Adrenal gland (tissue), 12 donors: ENCODE data around the gene RGL4. TPM values are rescaled to one million over a fixed set of nuclear protein-coding genes. Genes with fewer than 3 reads are reported as not detected.

ENCODE experiments used
- DNase-seq, 7 donors: peaks; one replicate each; pipeline ENCODE4 v3.0.0-alpha.2; 2019 to 2020
- H3K27ac ChIP-seq, 5 donors: fragments of 200-600 bp; sonication (generic) in 4 of 5; 1 replicate in 3 of 5; 2 replicates in 2 of 5; pipeline versions ENCODE4 v1.5.1 to v1.8.0; 2016 to 2020; ENCODE audit warnings: mild to moderate bottlenecking in 1 of 5
- H3K27me3 ChIP-seq: fragments of 200-600 bp; 2 replicates; pipeline ENCODE4 v1.8.0; 2021
- H3K36me3 ChIP-seq, 2 donors: fragments of 200-600 bp; replicated peaks in 1 of 2; 1 replicate in 1 of 2; 2 replicates in 1 of 2; pipeline versions ENCODE4 v1.5.1 to v1.8.0; 2018 to 2022
- H3K4me1 ChIP-seq, 2 donors: fragments of 200-600 bp; replicated peaks in 1 of 2; 1 replicate in 1 of 2; 2 replicates in 1 of 2; pipeline versions ENCODE4 v1.5.1 to v1.8.0; 2018 to 2021
- H3K4me3 ChIP-seq, 4 donors: fragments of 200-600 bp; sonication (generic) in 3 of 4; one replicate each; pipeline ENCODE4 v1.5.1; 2016 to 2018
- H3K9me3 ChIP-seq, 3 donors: fragments of 200-600 bp; sonication (generic) in 1 of 3; replicated peaks in 1 of 3; 1 replicate in 2 of 3; 2 replicates in 1 of 3; pipeline versions ENCODE4 v1.5.1 to v1.8.0; 2016 to 2021
- POLR2A ChIP-seq, 2 donors: fragments of 450-650 bp; IDR thresholded peaks; one replicate each; pipeline ENCODE4 v1.6.1; 2017; ENCODE audit warnings: antibody characterized with exemption in 2 of 2, mild to moderate bottlenecking in 2 of 2, moderate library complexity in 1 of 2
- WGBS, 4 donors: extraction: QIAGEN DNeasy Blood & Tissue Kit in 2 of 4; methylation state at CpG; one replicate each; pipeline versions ENCODE4 v1.1.5 to v1.1.7; 2013 to 2017; 5-methylcytosine and 5-hydroxymethylcytosine counted together
- intact Hi-C, 2 donors: fragments of 100-400 bp; cut with DNase I; formaldehyde crosslinking; loops; one replicate each; pipeline versions ENCODE4 v1.14.1 to v1.15.0; 2022 to 2023
- polyA plus RNA-seq, 3 donors: library from polyadenylated mRNA; stranded (reverse); fragments of 200-250 nt in 2 of 3; fragments of 350-450 nt in 1 of 3; fragmentation: Illumina TruSeq in 1 of 3; extraction: RNeasy Lipid Tissue Mini Kit (QIAGEN cat#74804) in 1 of 3; gene quantifications; one replicate each; pipeline ENCODE4 v1.2.3, GENCODE V29; 2013 to 2014
- total RNA-seq, 9 donors: library from RNA; depleted of rRNA in 4 of 9; stranded (reverse); fragments of >200 nt in 4 of 9; fragments of 120-200 nt in 1 of 9; fragmentation: NEBNext Ultra II Directional in 1 of 9; extraction: Animal tissue kit (Norgen Biotek cat#: 25700) in 1 of 9; gene quantifications; one replicate each; pipeline versions ENCODE4 v1.1.0 to v1.2.4, GENCODE V29; 2013 to 2023
- TF ChIP-seq, protein P1 (sequence below), 6 experiments: fragments of 450-650 bp in 4 of 6; fragments of 200-600 bp in 2 of 6; sonication (generic) in 1 of 6; IDR thresholded peaks; 1 replicate in 5 of 6; 2 replicates in 1 of 6; pipeline versions ENCODE4 v1.5.1 to v1.8.0; 2016 to 2021; ENCODE audit warnings: antibody characterized with exemption in 6 of 6, mild to moderate bottlenecking in 2 of 6, moderate library complexity in 1 of 6
- donor health status: healthy with polysubstance abuse.
- donor health status: Bipolar disorder and iron deficiency.
- donor health status: DM: yes; HTN: yes; CAD: no.
- donor health status: DM: no; HTN: no; CAD: no.
- donor health status: DM: no; HTN: no; CAD: no.
- donor health status: DM: yes; HTN: yes; CAD: no.

The RGL4 gene
- total and polyA plus RNA-seq, 12 donors: 0.84 to 3.1 (median 0.88) TPM; not detected in 9

DNA sequence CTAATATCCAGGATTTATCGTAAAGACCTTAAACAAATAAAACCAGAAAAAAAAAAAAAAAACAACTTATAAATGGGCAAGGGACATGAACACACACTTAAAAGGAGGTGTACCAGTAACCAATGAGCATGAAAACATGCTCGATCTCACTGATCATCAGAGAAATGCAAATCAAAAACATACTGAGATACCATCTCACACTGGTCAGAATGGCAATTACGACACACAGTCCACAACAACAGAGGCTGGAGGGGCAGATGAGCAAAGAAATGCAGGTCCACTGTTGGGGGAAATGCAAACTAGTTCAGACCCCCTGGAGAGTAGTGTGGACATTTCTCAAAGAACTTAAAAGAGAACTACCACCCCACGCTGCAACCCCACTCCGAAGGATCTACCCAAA is 13.2 kb downstream of the RGL4 start:
- H3K4me1 ChIP-seq: peaks cover 6 to 8% of the 10 kb centered on the region in 2 donors
- H3K36me3 ChIP-seq: peaks cover 0 to 68% of the 10 kb centered on the region in 2 donors
- WGBS, 4 donors: 90 to 98% (median 95%) methylated on average over 5 of the region's 5 CpGs
- intact Hi-C loops: no loop called here
- H3K4me3 ChIP-seq: no peak overlapping the region
- H3K27me3 ChIP-seq: no peaks in the 10 kb centered on the region
- no peak overlapping the region for H3K27ac ChIP-seq
- no peak for DNase-seq
- H3K9me3 ChIP-seq: no peaks in the 10 kb centered on the region
- no peak for TF ChIP-seq POLR2A (IDR thresholded peaks at IDR 0.05)
- TF ChIP-seq, protein P1, sequence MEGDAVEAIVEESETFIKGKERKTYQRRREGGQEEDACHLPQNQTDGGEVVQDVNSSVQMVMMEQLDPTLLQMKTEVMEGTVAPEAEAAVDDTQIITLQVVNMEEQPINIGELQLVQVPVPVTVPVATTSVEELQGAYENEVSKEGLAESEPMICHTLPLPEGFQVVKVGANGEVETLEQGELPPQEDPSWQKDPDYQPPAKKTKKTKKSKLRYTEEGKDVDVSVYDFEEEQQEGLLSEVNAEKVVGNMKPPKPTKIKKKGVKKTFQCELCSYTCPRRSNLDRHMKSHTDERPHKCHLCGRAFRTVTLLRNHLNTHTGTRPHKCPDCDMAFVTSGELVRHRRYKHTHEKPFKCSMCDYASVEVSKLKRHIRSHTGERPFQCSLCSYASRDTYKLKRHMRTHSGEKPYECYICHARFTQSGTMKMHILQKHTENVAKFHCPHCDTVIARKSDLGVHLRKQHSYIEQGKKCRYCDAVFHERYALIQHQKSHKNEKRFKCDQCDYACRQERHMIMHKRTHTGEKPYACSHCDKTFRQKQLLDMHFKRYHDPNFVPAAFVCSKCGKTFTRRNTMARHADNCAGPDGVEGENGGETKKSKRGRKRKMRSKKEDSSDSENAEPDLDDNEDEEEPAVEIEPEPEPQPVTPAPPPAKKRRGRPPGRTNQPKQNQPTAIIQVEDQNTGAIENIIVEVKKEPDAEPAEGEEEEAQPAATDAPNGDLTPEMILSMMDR (IDR thresholded peaks at IDR 0.05): no peak

DNA sequence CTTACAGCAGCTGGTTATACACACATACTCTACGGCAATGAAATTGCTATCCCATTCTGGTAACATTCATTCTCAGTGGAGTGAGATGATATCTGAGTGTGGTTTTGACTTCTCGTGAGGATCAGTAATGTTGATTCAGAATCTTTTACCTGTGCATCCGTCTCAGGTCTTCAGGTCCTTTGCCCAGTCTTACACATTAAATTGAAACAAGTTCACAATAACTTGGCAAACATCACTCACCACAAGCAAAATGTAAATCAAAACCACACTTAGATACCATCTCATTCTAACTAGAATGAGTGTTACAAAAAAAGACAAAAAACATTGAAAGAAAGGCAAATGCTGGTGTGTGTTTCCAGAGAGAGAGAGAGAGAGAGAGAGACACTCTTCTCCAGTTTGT is 14.0 kb downstream of the RGL4 start:
- H3K9me3 ChIP-seq: no peaks in the 10 kb centered on the region
- H3K4me3 ChIP-seq: no peak overlapping the region
- H3K27me3 ChIP-seq: no peaks in the 10 kb centered on the region
- no peak overlapping the region for H3K27ac ChIP-seq
- H3K36me3 ChIP-seq: peaks cover 0 to 76% of the 10 kb centered on the region in 2 donors
- TF ChIP-seq POLR2A (IDR thresholded peaks at IDR 0.05): no peak
- TF ChIP-seq, protein P1 (IDR thresholded peaks at IDR 0.05): no peak
- peaks cover 6 to 8% of the 10 kb centered on the region in 2 donors for H3K4me1 ChIP-seq
- 90 to 98% (median 95%) methylated on average over 3 of the region's 3 CpGs for whole genome bisulfite sequencing, 4 donors
- intact Hi-C loops: no loop called here
- DNase-seq: no peak

DNA sequence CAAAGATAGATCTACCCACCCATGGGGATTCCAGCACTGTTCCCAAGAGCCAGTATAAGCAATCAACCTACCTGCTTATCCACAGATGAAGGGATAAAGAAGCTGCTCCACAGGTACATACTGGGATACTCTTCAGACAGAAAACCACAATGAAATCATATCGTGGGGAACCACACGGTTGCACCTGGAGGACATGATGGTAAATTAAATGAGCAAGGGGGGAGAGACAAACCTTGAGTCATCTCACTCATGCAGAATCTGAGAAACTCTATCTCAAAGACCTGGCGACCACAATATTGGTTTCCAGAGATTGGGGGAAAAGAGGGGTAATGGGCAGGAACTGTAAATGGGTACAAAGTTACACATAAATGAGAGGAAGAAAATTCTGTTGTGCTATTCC is 14.5 kb downstream of the RGL4 start:
- Histone ChIP-seq H3K9me3 (no peaks in the 10 kb centered on the region), H3K27me3 (no peaks in the 10 kb centered on the region), H3K36me3 (peaks cover 0 to 81% of the 10 kb centered on the region in 2 donors), H3K4me3 (no peak overlapping the region), H3K4me1 (peaks cover 6 to 8% of the 10 kb centered on the region in 2 donors), H3K27ac (no peak overlapping the region)
- TF ChIP-seq, protein P1 (IDR thresholded peaks at IDR 0.05): no peak
- no peak for TF ChIP-seq POLR2A (IDR thresholded peaks at IDR 0.05)
- intact Hi-C loops: no loop called here
- no peak for DNase-seq
- 92 to 98% (median 95%) methylated on average over 3 of the region's 3 CpGs for WGBS, 4 donors

DNA sequence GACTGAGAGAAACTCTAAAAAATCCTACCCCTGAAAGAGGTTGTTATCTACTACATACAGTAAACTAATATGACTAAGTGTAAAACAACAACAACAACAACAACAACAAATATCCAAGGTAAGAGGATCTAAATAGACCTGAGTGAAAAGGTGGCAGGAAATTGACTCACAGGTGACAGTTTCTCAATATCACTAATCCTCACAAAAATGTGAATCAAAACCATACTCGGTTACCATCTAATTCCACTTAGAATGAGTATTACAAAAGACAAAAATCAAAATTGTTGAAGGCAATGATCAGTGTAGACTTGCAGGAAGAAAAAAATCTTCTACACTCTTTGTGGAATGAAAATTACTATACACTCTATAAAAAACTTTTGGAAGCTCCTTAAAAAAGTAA is 17.5 kb downstream of the RGL4 start:
- Histone ChIP-seq H3K4me1 (no peaks in the 10 kb centered on the region), H3K27me3 (no peaks in the 10 kb centered on the region), H3K36me3 (peaks cover 0 to 92% of the 10 kb centered on the region in 2 donors), H3K4me3 (no peak overlapping the region), H3K9me3 (no peaks in the 10 kb centered on the region), H3K27ac (no peak overlapping the region)
- intact Hi-C loops: no loop called here
- TF ChIP-seq, protein P1 (IDR thresholded peaks at IDR 0.05): no peak
- TF ChIP-seq POLR2A (IDR thresholded peaks at IDR 0.05): no peak
- 85 to 94% (median 91%) methylated on average over 1 of the region's 1 CpG for WGBS, 4 donors
- DNase-seq: no peak
